ENCODE measurements around the gene SLC6A3. TPM values are rescaled to one million over a fixed set of nuclear protein-coding genes. Genes with fewer than 3 reads are reported as not detected.

The SLC6A3 gene
- total RNA-seq, 2 donors from 2014 or later, result 0.16 TPM; not detected in 1

- H3K4me3 ChIP-seq, result no peak overlapping the region
- no peak overlapping the region for H3K27ac ChIP-seq
- H3K9me3 ChIP-seq, result no peaks in the 10 kb centered on the region
- no peak for DNase-seq (ENCODE audit: low spot score)
- no peaks in the 10 kb centered on the region for H3K4me1 ChIP-seq
- no peaks in the 10 kb centered on the region for H3K27me3 ChIP-seq
- peaks cover 46% of the 10 kb centered on the region for H3K36me3 ChIP-seq
- no peak for TF ChIP-seq CTCF (IDR thresholded peaks at IDR 0.05)
These were observed 43.8 kb upstream of the SLC6A3 start for GRCh38 chr5:1488882-1489680.

DNA sequence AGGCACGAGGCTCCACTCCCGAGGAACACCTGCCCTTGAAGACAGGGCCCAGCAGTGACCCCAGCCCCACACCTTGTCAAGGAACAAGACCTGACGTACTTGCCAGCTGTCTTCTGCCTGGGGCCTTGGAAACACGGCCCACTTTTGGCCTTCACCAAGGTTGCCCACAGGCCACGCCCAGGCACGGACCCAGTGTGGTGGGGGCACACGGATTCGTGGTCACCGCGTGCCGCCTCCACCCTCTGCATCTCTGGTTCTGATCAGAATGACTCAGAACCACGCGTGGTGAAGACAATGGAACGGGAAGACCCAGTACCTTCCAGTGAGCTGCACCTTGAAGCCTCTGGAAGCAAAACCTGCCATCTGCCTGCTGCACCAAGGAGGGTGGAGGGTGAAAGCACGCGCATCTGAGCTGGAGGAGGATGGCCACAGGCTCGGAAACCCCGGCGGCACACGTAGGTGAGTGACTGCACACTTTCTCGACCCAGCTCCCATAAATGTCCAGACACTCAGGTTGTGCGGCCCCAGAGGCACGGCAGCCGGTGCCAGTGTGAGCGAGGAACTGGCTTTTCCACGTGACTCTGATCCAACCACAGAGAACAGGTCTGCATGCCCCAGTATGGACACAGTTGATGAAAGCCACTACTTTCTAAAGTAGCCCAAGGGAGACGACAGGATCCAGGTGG lies 42.0 kb upstream of the SLC6A3 start:
- Histone ChIP-seq H3K9me3 (no peaks in the 10 kb centered on the region), H3K4me3 (no peak overlapping the region), H3K36me3 (peaks cover 35% of the 10 kb centered on the region), H3K27me3 (no peaks in the 10 kb centered on the region), H3K27ac (no peak overlapping the region), H3K4me1 (no peaks in the 10 kb centered on the region)
- no peak for DNase-seq (ENCODE audit: low spot score)
- no peak for TF ChIP-seq CTCF (IDR thresholded peaks at IDR 0.05)

GRCh38 chr5:1486271-1486670 lies 41.0 kb upstream of the SLC6A3 start:
- H3K9me3 ChIP-seq, result no peaks in the 10 kb centered on the region
- no peak for DNase-seq (ENCODE audit: low spot score)
- H3K4me3 ChIP-seq, result no peak overlapping the region
- H3K27ac ChIP-seq, result no peak overlapping the region
- no peak for TF ChIP-seq CTCF (IDR thresholded peaks at IDR 0.05)
- peaks cover 35% of the 10 kb centered on the region for H3K36me3 ChIP-seq
- H3K4me1 ChIP-seq, result no peaks in the 10 kb centered on the region
- H3K27me3 ChIP-seq, result no peaks in the 10 kb centered on the region

- H3K36me3 ChIP-seq, result peaks cover 35% of the 10 kb centered on the region
- TF ChIP-seq CTCF (IDR thresholded peaks at IDR 0.05), result no peak
These were observed 40.4 kb upstream of the SLC6A3 start for GRCh38 chr5:1485579-1486118.

DNA sequence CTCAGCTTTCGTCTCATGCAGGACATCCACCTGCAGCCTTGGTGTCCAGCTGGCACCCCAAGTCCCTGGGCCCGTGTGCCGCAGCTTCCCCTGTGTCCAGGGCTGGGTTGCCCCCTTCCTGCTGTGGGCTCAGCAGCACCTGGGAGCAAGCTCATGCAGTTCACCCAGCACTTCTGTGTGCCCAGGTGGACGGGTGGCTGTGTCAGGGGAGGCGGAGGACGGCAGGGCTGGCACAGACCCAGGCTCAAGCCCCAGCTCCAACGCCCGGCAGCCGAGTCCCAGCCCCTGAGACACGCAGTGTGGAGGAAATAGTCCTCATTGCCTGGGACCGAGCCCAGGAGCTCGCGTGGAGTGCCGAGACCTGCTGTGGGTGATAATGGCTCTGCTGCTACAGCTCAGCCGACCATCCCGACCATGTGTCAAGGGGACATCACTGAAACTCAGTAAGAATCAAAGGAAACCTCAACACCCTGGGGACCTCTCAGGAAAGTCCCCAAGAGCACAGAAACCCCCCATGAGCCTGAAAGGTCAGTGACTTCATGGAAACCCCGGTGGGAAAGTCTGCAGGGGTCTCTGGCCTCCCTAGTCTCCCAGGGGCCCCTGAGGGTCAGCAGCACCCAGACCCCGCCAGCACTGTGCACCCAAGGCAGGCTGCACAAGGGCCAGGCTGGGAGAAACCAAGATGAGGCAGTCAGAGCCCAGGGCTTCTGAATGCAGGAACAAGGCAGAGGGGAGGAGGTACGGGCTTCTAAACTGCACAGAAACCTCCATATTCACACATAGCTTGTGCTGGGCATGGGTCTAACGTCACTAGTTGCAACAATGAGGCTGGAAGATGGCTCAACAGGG lies 39.7 kb upstream of the SLC6A3 start:
- no peak for TF ChIP-seq CTCF (IDR thresholded peaks at IDR 0.05)
- Histone ChIP-seq H3K4me1 (peaks cover 0 to under 1% of the 10 kb centered on the region in 2 donors), H3K27ac (no peak overlapping the region), H3K4me3 (no peak overlapping the region), H3K36me3 (peaks cover 31% of the 10 kb centered on the region), H3K27me3 (no peaks in the 10 kb centered on the region), H3K9me3 (no peaks in the 10 kb centered on the region)
- DNase-seq (ENCODE audit: low spot score), result no peak

More at GRCh38 chr5:1485579-1486118, 40.4 kb upstream of the SLC6A3 start:
- H3K4me3 ChIP-seq, result no peak overlapping the region
- no peak for DNase-seq (ENCODE audit: low spot score)
- no peak overlapping the region for H3K27ac ChIP-seq
- H3K27me3 ChIP-seq, result no peaks in the 10 kb centered on the region
- no peaks in the 10 kb centered on the region for H3K4me1 ChIP-seq
- H3K9me3 ChIP-seq, result no peaks in the 10 kb centered on the region

Data from right atrium auricular region (tissue), 2 donors.